Activated CD4-positive, alpha-beta T cell treated with anti-CD3 and anti-CD28 coated beads, Interleukin-2, Interleukin-6, amounts not matched to agents 100 ng/mL and 50 ng/mL, durations not matched to agents 16 hours and 8 hours (primary cell): ENCODE measurements around the gene CDX1.

Experiments
- DNase-seq: peaks from one replicate; pipeline ENCODE4 v3.0.0-alpha.2; 2020

CDX1 gene

GRCh38 chr5:150131978-150132694 lies 34.4 kb upstream of the CDX1 start:
- DNase-seq, result no peak

GRCh38 chr5:150132740-150133139 lies 33.8 kb upstream of the CDX1 start:
- no peak for DNase-seq

- DNase-seq, result no peak
These were observed 32.9 kb upstream of the CDX1 start for GRCh38 chr5:150133581-150134197.

GRCh38 chr5:150134198-150134588 lies 32.4 kb upstream of the CDX1 start:
- DNase-seq, result no peak

GRCh38 chr5:150135557-150136304 lies 30.8 kb upstream of the CDX1 start:
- DNase-seq, result no peak

GRCh38 chr5:150136305-150137167 lies 30.0 kb upstream of the CDX1 start:
- DNase-seq, result no peak

- no peak for DNase-seq
These were observed 29.2 kb upstream of the CDX1 start for GRCh38 chr5:150137168-150137957.

- DNase-seq, result no peak
These were observed 28.6 kb upstream of the CDX1 start for GRCh38 chr5:150137997-150138396.

- DNase-seq, result no peak
These were observed 27.9 kb upstream of the CDX1 start for GRCh38 chr5:150138551-150139265.

GRCh38 chr5:150139334-150139733 lies 27.2 kb upstream of the CDX1 start:
- no peak for DNase-seq

GRCh38 chr5:150140830-150141229 lies 25.7 kb upstream of the CDX1 start:
- DNase-seq, result no peak

GRCh38 chr5:150141544-150142184 lies 24.9 kb upstream of the CDX1 start:
- DNase-seq, result no peak

GRCh38 chr5:150142185-150142958 lies 24.2 kb upstream of the CDX1 start:
- no peak for DNase-seq

GRCh38 chr5:150142959-150143349 lies 23.6 kb upstream of the CDX1 start:
- no peak for DNase-seq

- DNase-seq, result no peak
These were observed 23.0 kb upstream of the CDX1 start for GRCh38 chr5:150143350-150144245.

- DNase-seq, result no peak
These were observed 22.3 kb upstream of the CDX1 start for GRCh38 chr5:150144246-150144801.

- DNase-seq, result no peak
These were observed 21.7 kb upstream of the CDX1 start for GRCh38 chr5:150144879-150145278.

GRCh38 chr5:150146235-150146634 lies 20.3 kb upstream of the CDX1 start:
- no peak for DNase-seq
